22Rv1 (cell line): ENCODE data around the gene CNPY4.

Source experiments
- ZFX ChIP-seq: fragments of 450-650 bp; IDR thresholded peaks from 2 replicates; pipeline ENCODE4 v1.6.1; 2017; ENCODE audit warnings: antibody characterized with exemption, borderline replicate concordance
- TF ChIP-seq, protein P1 (sequence below): fragments of 450-650 bp; IDR thresholded peaks from 2 replicates; pipeline ENCODE4 v1.5.1; 2017; ENCODE audit warnings: mild to moderate bottlenecking

DNA sequence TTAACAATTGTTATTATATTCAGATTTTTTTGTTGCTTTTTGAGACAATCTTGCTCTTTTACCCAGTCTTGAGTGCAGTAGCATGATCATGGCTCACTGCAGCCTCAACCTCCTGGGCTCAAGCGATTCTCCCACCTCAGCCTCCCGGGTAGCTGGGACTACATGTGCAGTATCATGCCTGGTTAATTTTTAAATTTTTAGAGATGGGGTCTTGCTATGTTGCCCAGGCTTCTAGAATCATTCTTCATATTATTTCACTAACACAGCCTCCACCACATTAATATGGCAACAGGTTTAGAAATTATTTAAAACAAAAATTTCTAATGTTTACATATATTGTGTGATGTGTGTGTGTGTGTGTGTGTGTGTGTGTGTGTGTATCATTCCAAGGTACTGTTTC is 27.8 kb downstream of the CNPY4 start:
- TF ChIP-seq, protein P1, sequence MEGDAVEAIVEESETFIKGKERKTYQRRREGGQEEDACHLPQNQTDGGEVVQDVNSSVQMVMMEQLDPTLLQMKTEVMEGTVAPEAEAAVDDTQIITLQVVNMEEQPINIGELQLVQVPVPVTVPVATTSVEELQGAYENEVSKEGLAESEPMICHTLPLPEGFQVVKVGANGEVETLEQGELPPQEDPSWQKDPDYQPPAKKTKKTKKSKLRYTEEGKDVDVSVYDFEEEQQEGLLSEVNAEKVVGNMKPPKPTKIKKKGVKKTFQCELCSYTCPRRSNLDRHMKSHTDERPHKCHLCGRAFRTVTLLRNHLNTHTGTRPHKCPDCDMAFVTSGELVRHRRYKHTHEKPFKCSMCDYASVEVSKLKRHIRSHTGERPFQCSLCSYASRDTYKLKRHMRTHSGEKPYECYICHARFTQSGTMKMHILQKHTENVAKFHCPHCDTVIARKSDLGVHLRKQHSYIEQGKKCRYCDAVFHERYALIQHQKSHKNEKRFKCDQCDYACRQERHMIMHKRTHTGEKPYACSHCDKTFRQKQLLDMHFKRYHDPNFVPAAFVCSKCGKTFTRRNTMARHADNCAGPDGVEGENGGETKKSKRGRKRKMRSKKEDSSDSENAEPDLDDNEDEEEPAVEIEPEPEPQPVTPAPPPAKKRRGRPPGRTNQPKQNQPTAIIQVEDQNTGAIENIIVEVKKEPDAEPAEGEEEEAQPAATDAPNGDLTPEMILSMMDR, result no peak
- no peak for TF ChIP-seq ZFX
